Osteoblast (primary cell): Measurements from ENCODE around the gene SPRY2. TPM values are rescaled to one million over a fixed set of nuclear protein-coding genes. Genes with fewer than 3 reads are reported as not detected.
"Not testable (repeated sequence)": the region's sequence is repeated elsewhere in the genome, so short reads cannot be mapped to it uniquely, and the experiment has no call there.

ENCODE experiments used
- DNase-seq: peaks from one replicate; pipeline ENCODE4 v3.0.0; 2011; ENCODE audit warnings: low spot score, mixed read lengths; ENCODE audit not compliant: insufficient read length; ENCODE audit errors: missing footprints
- H2AFZ ChIP-seq: 2 replicates; pipeline ENCODE4 v1.6.0; 2011; ENCODE audit warnings: mild to moderate bottlenecking, low read length
- H3K27ac ChIP-seq: 2 replicates; pipeline ENCODE4 v1.5.1; 2011; ENCODE audit warnings: mild to moderate bottlenecking, low read depth, low read length, moderate library complexity
- H3K27me3 ChIP-seq: 2 replicates; pipeline ENCODE4 v1.6.0; 2012; ENCODE audit warnings: mild to moderate bottlenecking, control low read depth, inconsistent platforms, low read length, moderate library complexity; ENCODE audit not compliant: insufficient read depth
- H3K36me3 ChIP-seq: 2 replicates; pipeline ENCODE4 v1.5.1; 2011; ENCODE audit warnings: mild to moderate bottlenecking, low read length, control low read depth, moderate library complexity; ENCODE audit not compliant: insufficient read depth
- H3K4me1 ChIP-seq: 2 replicates; pipeline ENCODE4 v1.5.1; 2011; ENCODE audit warnings: mild to moderate bottlenecking, low read length, control low read depth, moderate library complexity; ENCODE audit not compliant: insufficient read depth
- H3K4me2 ChIP-seq: 2 replicates; pipeline ENCODE4 v1.6.0; 2011; ENCODE audit warnings: mild to moderate bottlenecking, low read length; ENCODE audit not compliant: insufficient read depth
- H3K4me3 ChIP-seq: fragments of 200-600 bp; sonication (generic); 3 replicates; pipeline ENCODE4 v1.5.1; 2012; ENCODE audit warnings: mild to moderate bottlenecking, low read length, inconsistent platforms; ENCODE audit not compliant: insufficient read depth
- H3K79me2 ChIP-seq: 2 replicates; pipeline ENCODE4 v1.6.0; 2012; ENCODE audit warnings: mild to moderate bottlenecking, low read length, control low read depth, inconsistent platforms; ENCODE audit not compliant: insufficient read depth
- H3K9me3 ChIP-seq: 2 replicates; pipeline ENCODE4 v1.5.1; 2011; ENCODE audit warnings: low read depth, low read length, control low read depth
- H4K20me1 ChIP-seq: 2 replicates; pipeline ENCODE4 v1.6.0; 2012; ENCODE audit warnings: mild to moderate bottlenecking, low read length, control low read depth; ENCODE audit not compliant: insufficient read depth
- total RNA-seq: library from RNA; depleted of rRNA; stranded (reverse); fragments of >200 nt; gene quantifications from 2 replicates; pipeline ENCODE4 v1.2.3, GENCODE V29; 2012
- TF ChIP-seq, protein P1 (sequence below): IDR thresholded peaks from 2 replicates; pipeline ENCODE4 v1.5.1; 2011; ENCODE audit warnings: mild to moderate bottlenecking, low read depth, low read length, moderate library complexity; ENCODE audit errors: extremely low read depth

The SPRY2 gene
- total RNA-seq, 1 donor, result 6.5 TPM

DNA sequence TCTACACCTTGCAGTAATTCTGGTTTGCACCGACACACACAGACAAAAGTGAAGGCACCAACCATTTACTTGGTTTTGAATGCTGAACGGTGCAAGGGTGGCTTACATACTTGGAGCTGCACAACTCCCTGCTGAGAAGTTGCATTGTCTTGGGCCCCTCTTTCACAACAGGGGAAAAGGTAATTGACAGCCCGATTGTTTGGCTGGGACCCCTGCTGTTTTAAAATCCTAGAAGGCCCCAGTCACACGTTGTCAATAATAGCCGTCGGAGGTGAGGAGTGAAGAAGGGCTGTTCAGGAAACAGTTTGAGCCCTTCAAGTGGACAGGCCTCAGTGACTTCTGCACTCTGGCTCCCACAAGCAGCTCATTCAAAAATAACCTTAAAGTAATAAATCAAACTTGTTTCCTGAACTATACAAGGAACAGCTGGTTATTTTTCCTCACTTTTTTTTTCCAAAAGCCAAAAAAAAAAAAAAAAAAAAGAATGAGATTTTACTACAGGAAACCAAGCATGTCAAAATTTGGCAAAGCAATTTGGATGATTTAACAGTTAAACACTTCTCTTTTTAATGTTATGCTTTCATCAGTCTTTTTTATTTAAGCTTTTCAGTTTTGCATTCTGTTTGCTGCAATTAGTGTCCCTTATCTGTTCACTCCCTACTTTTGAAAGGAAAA lies 19.0 kb upstream of the SPRY2 start:
- no peaks in the 10 kb centered on the region for H3K9me3 ChIP-seq
- no peaks in the 10 kb centered on the region for H3K36me3 ChIP-seq
- no peak overlapping the region for H3K4me2 ChIP-seq
- DNase-seq, result peak; percentile 42
- no peak overlapping the region for H3K27ac ChIP-seq
- H3K79me2 ChIP-seq, result no peaks in the 10 kb centered on the region
- TF ChIP-seq, protein P1, sequence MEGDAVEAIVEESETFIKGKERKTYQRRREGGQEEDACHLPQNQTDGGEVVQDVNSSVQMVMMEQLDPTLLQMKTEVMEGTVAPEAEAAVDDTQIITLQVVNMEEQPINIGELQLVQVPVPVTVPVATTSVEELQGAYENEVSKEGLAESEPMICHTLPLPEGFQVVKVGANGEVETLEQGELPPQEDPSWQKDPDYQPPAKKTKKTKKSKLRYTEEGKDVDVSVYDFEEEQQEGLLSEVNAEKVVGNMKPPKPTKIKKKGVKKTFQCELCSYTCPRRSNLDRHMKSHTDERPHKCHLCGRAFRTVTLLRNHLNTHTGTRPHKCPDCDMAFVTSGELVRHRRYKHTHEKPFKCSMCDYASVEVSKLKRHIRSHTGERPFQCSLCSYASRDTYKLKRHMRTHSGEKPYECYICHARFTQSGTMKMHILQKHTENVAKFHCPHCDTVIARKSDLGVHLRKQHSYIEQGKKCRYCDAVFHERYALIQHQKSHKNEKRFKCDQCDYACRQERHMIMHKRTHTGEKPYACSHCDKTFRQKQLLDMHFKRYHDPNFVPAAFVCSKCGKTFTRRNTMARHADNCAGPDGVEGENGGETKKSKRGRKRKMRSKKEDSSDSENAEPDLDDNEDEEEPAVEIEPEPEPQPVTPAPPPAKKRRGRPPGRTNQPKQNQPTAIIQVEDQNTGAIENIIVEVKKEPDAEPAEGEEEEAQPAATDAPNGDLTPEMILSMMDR, result no peak
- no peaks in the 10 kb centered on the region for H3K4me1 ChIP-seq
- H2AFZ ChIP-seq, result peak overlapping the region; percentile 38
- no peak overlapping the region for H3K4me3 ChIP-seq
- no peaks in the 10 kb centered on the region for H3K27me3 ChIP-seq
- no peaks in the 10 kb centered on the region for H4K20me1 ChIP-seq

- Histone ChIP-seq H3K9me3 (no peaks in the 10 kb centered on the region), H3K4me1 (no peaks in the 10 kb centered on the region), H4K20me1 (no peaks in the 10 kb centered on the region), H3K36me3 (no peaks in the 10 kb centered on the region), H2AFZ (no peak overlapping the region), H3K79me2 (no peaks in the 10 kb centered on the region), H3K27ac (no peak overlapping the region), H3K4me3 (no peak overlapping the region), H3K27me3 (no peaks in the 10 kb centered on the region), H3K4me2 (no peak overlapping the region)
- TF ChIP-seq, protein P1, result no peak
- no peak for DNase-seq
Observed at GRCh38 chr13:80359414-80359777, 18.5 kb upstream of the SPRY2 start.

DNA sequence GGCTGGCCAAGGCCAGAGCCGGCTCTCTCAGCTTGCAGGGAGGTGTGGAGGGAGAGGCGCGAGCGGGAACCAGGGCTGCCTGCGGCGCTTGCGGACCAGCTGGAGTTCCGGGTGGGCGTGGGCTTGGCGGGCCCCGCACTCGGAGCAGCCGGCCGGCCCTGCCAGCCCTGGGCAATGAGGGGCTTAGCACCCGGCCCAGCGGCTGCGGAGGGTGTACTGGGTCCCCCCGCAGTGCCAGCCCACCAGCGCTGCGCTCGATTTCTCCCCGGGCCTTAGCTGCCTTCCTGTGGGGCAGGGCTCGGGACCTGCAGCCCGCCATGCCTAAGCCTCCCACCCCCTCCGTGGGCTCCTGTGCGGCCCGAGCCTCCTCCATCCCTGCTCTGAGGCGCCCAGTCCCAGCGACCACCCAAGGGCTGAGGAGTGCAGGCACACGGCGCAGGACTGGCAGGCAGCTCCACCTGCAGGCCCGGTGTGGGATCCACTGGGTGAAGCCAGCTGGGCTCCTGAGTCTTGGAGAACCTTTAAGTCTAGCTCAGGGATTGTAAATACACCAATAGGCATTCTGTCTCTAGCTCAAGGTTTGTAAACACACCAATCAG lies 14.7 kb upstream of the SPRY2 start:
- not testable (repeated sequence) for H2AFZ ChIP-seq, H3K4me3 ChIP-seq, H3K36me3 ChIP-seq, H3K79me2 ChIP-seq, H3K9me3 ChIP-seq, H3K27me3 ChIP-seq, H3K27ac ChIP-seq, DNase-seq, H4K20me1 ChIP-seq, H3K4me2 ChIP-seq, H3K4me1 ChIP-seq
- TF ChIP-seq, protein P1, result peak; percentile 7

- H3K27ac ChIP-seq, result no peak overlapping the region
- no peaks in the 10 kb centered on the region for H3K9me3 ChIP-seq
- DNase-seq, result no peak
- no peaks in the 10 kb centered on the region for H3K79me2 ChIP-seq
- no peak overlapping the region for H3K4me3 ChIP-seq
- H2AFZ ChIP-seq, result no peak overlapping the region
- H4K20me1 ChIP-seq, result no peaks in the 10 kb centered on the region
- no peaks in the 10 kb centered on the region for H3K4me1 ChIP-seq
- H3K27me3 ChIP-seq, result no peaks in the 10 kb centered on the region
- TF ChIP-seq, protein P1, result no peak
- no peaks in the 10 kb centered on the region for H3K36me3 ChIP-seq
- no peak overlapping the region for H3K4me2 ChIP-seq
Observed at GRCh38 chr13:80348750-80349149, 7.8 kb upstream of the SPRY2 start.
